GM12891 (cell line): ENCODE measurements around the gene HDAC8. TPM values are rescaled to one million over a fixed set of nuclear protein-coding genes. Genes with fewer than 3 reads are reported as not detected.
A peak's percentile ranks its signal among the peaks of the same experiment; 100 is the strongest.
"Not testable (repeated sequence)": the region's sequence is repeated elsewhere in the genome, so short reads cannot be mapped to it uniquely, and the experiment has no call there.

ENCODE experiments used
- DNase-seq: peaks from one replicate; pipeline ENCODE4 v3.0.0; 2011; ENCODE audit warnings: low spot score; ENCODE audit not compliant: insufficient read length
- FAIRE-seq: peaks from 2 replicates; lab custom pipeline; 2011; peaks lifted over from hg19 to GRCh38; lab: Jason Lieb, UNC
- PAX5 ChIP-seq: IDR thresholded peaks from 2 replicates; pipeline ENCODE4 v1.6.1; 2011; ENCODE audit warnings: low read length, moderate library complexity, mild to moderate bottlenecking; ENCODE audit not compliant: insufficient read depth, severe bottlenecking
- POLR2A ChIP-seq: IDR thresholded peaks from 2 replicates; pipeline ENCODE4 v1.6.1; 2011; ENCODE audit warnings: low read depth, low read length, control low read depth
- POLR2AphosphoS5 ChIP-seq: IDR thresholded peaks from 2 replicates; pipeline ENCODE4 v1.6.1; 2011; ENCODE audit warnings: low read depth, low read length, control low read depth
- POU2F2 ChIP-seq: IDR thresholded peaks from 2 replicates; pipeline ENCODE4 v1.6.1; 2011; ENCODE audit warnings: low read depth, mild to moderate bottlenecking, control low read depth, low read length, moderate library complexity
- SPI1 ChIP-seq: IDR thresholded peaks from 2 replicates; pipeline ENCODE4 v1.6.1; 2011; ENCODE audit warnings: low read depth, low read length, control low read depth
- TAF1 ChIP-seq: IDR thresholded peaks from 2 replicates; pipeline ENCODE4 v1.6.1; 2011; ENCODE audit warnings: low read depth, low read length, control low read depth
- polyA plus RNA-seq: library from polyadenylated mRNA; unstranded; fragments of >200 nt; gene quantifications from one replicate; pipeline ENCODE4 v1.2.1, GENCODE V29; 2012; ENCODE audit warnings: low read depth, missing spikeins, inconsistent platforms; ENCODE audit not compliant: missing spikeins

The HDAC8 gene
- 21.2 TPM for polyA plus RNA-seq

- no peak for TF ChIP-seq POLR2AphosphoS5
- no peak for TF ChIP-seq POLR2A
- TF ChIP-seq SPI1, result no peak
- TF ChIP-seq TAF1, result no peak
- no peak for TF ChIP-seq PAX5
- no peak for TF ChIP-seq POU2F2
- DNase-seq (peak; percentile 28), FAIRE-seq (peak; percentile 92)
These were observed at the start of gene HDAC8 for GRCh38 chrX:72572248-72573157. Gene HDAC8 (minus strand): TSS chrX:72572843. CDS start chrX:72572761, 82 bp downstream.

GRCh38 chrX:72621625-72622485 is 49.2 kb upstream of the HDAC8 start:
- peak; percentile 13 for FAIRE-seq
- no peak for DNase-seq
- no peak for TF ChIP-seq SPI1
- TF ChIP-seq POLR2A, result no peak
- TF ChIP-seq TAF1, result no peak
- no peak for TF ChIP-seq POLR2AphosphoS5
- no peak for TF ChIP-seq POU2F2
- TF ChIP-seq PAX5, result no peak

- FAIRE-seq, result no peak
- DNase-seq, result no peak
These were observed 48.5 kb upstream of the HDAC8 start for GRCh38 chrX:72621163-72621562.

GRCh38 chrX:72620550-72621145 is 48.0 kb upstream of the HDAC8 start:
- no peak for DNase-seq
- no peak for FAIRE-seq

More at GRCh38 chrX:72621163-72621562, 48.5 kb upstream of the HDAC8 start:
- TF ChIP-seq POLR2AphosphoS5, result no peak
- no peak for TF ChIP-seq SPI1
- no peak for TF ChIP-seq POLR2A
- no peak for TF ChIP-seq POU2F2
- TF ChIP-seq TAF1, result no peak
- TF ChIP-seq PAX5, result no peak

GRCh38 chrX:72609313-72609712 is 36.7 kb upstream of the HDAC8 start:
- DNase-seq (no peak), FAIRE-seq (no peak)
- TF ChIP-seq POU2F2, result no peak
- no peak for TF ChIP-seq TAF1
- no peak for TF ChIP-seq POLR2A
- TF ChIP-seq POLR2AphosphoS5, result no peak
- TF ChIP-seq PAX5, result no peak
- TF ChIP-seq SPI1, result no peak

More at GRCh38 chrX:72620550-72621145, 48.0 kb upstream of the HDAC8 start:
- no peak for TF ChIP-seq POLR2AphosphoS5
- TF ChIP-seq POU2F2, result no peak
- TF ChIP-seq PAX5, result no peak
- no peak for TF ChIP-seq TAF1
- TF ChIP-seq SPI1, result no peak
- TF ChIP-seq POLR2A, result no peak

GRCh38 chrX:72604705-72605104 is 32.1 kb upstream of the HDAC8 start:
- peak; percentile 38 for FAIRE-seq
- DNase-seq, result no peak
- TF ChIP-seq SPI1 (no peak), POLR2AphosphoS5 (no peak), POLR2A (no peak), TAF1 (no peak), PAX5 (no peak), POU2F2 (no peak)

- FAIRE-seq (no peak), DNase-seq (no peak)
- TF ChIP-seq POU2F2 (no peak), SPI1 (no peak), PAX5 (no peak), POLR2A (no peak)
These were observed 31.5 kb upstream of the HDAC8 start for GRCh38 chrX:72604112-72604511.

- not testable (repeated sequence) for FAIRE-seq, DNase-seq
These were observed 18.4 kb upstream of the HDAC8 start for GRCh38 chrX:72591038-72591437.

GRCh38 chrX:72584163-72584562 is 11.5 kb upstream of the HDAC8 start:
- DNase-seq (no peak), FAIRE-seq (no peak)
- TF ChIP-seq PAX5 (no peak), SPI1 (no peak), POU2F2 (no peak), POLR2AphosphoS5 (no peak), TAF1 (no peak), POLR2A (no peak)
